GM12878 (cell line): ENCODE measurements around the gene CDK5RAP1.

Source experiments
- ATF2 ChIP-seq: IDR thresholded peaks from 2 replicates; pipeline ENCODE4 v1.6.1; 2012; ENCODE audit warnings: low read length, inconsistent platforms
- BCLAF1 ChIP-seq: fragments of 450-650 bp; IDR thresholded peaks from 2 replicates; pipeline ENCODE4 v1.6.1; 2017; ENCODE audit warnings: antibody characterized with exemption, mild to moderate bottlenecking, moderate library complexity
- EZH2 ChIP-seq: IDR thresholded peaks from 2 replicates; pipeline ENCODE4 v1.6.1; 2012; ENCODE audit warnings: low read depth, mild to moderate bottlenecking, control low read depth, inconsistent platforms, low read length, borderline replicate concordance; ENCODE audit not compliant: control insufficient read depth
- FOXM1 ChIP-seq: IDR thresholded peaks from 2 replicates; pipeline ENCODE4 v1.6.1; 2012; ENCODE audit warnings: low read depth, mild to moderate bottlenecking, inconsistent platforms, low read length, moderate library complexity
- HCFC1 ChIP-seq: fragments of 150-350 bp; IDR thresholded peaks from 2 replicates; pipeline ENCODE4 v1.6.1; 2014; ENCODE audit warnings: low read length
- NFIC ChIP-seq: IDR thresholded peaks from 2 replicates; pipeline ENCODE4 v1.6.1; 2012; ENCODE audit warnings: low read depth, mild to moderate bottlenecking, inconsistent platforms, low read length, moderate library complexity
- POLR2AphosphoS5 ChIP-seq: IDR thresholded peaks from 2 replicates; pipeline ENCODE4 v1.6.1; 2011; ENCODE audit warnings: mild to moderate bottlenecking, low read length, inconsistent platforms
- SREBF2 ChIP-seq: IDR thresholded peaks from 2 replicates; pipeline ENCODE4 v1.6.1; 2012; ENCODE audit warnings: mild to moderate bottlenecking, low read length
- STAT3 ChIP-seq: IDR thresholded peaks from 2 replicates; pipeline ENCODE4 v1.6.1; 2011; ENCODE audit warnings: low read depth, low read length, improper control_type of control experiment
- ZBED1 ChIP-seq: IDR thresholded peaks from 2 replicates; pipeline ENCODE4 v1.6.1; 2016; ENCODE audit warnings: borderline replicate concordance
- ZZZ3 ChIP-seq: IDR thresholded peaks from 2 replicates; pipeline ENCODE4 v1.6.1; 2011; ENCODE audit warnings: low read depth; ENCODE audit not compliant: control insufficient read depth, insufficient read length
- TF ChIP-seq, protein P1 (sequence below): fragments of 450-650 bp; IDR thresholded peaks from 2 replicates; pipeline ENCODE4 v1.6.1; 2017; ENCODE audit warnings: mild to moderate bottlenecking, moderate library complexity
- TF ChIP-seq, protein P2 (sequence below): fragments of 450-650 bp; IDR thresholded peaks from 2 replicates; pipeline ENCODE4 v1.6.1; 2017; ENCODE audit warnings: mild to moderate bottlenecking, low read depth, inconsistent platforms; ENCODE audit not compliant: poor library complexity, severe bottlenecking
- TF ChIP-seq, protein P3 (sequence below), 3 experiments: IDR thresholded peaks in 2 of 3; conservative IDR thresholded peaks in 1 of 3; 2 replicates each; pipeline ENCODE4 v1.5.1; 2011; ENCODE audit warnings: low read depth in 3 of 3, low read length in 3 of 3, mild to moderate bottlenecking in 3 of 3, control low read depth in 2 of 3, moderate library complexity in 2 of 3, inconsistent platforms in 1 of 3, mixed read lengths in 1 of 3; ENCODE audit not compliant: control insufficient read depth in 2 of 3, insufficient read depth in 1 of 3; ENCODE audit errors: extremely low read depth in 1 of 3

- TF ChIP-seq SREBF2 (no peak), BCLAF1 (no peak), NFIC (no peak), EZH2 (no peak), ZBED1 (no peak), POLR2AphosphoS5 (no peak), ATF2 (no peak), FOXM1 (no peak), HCFC1 (no peak), ZZZ3 (no peak), STAT3 (no peak)
- TF ChIP-seq, protein P1, sequence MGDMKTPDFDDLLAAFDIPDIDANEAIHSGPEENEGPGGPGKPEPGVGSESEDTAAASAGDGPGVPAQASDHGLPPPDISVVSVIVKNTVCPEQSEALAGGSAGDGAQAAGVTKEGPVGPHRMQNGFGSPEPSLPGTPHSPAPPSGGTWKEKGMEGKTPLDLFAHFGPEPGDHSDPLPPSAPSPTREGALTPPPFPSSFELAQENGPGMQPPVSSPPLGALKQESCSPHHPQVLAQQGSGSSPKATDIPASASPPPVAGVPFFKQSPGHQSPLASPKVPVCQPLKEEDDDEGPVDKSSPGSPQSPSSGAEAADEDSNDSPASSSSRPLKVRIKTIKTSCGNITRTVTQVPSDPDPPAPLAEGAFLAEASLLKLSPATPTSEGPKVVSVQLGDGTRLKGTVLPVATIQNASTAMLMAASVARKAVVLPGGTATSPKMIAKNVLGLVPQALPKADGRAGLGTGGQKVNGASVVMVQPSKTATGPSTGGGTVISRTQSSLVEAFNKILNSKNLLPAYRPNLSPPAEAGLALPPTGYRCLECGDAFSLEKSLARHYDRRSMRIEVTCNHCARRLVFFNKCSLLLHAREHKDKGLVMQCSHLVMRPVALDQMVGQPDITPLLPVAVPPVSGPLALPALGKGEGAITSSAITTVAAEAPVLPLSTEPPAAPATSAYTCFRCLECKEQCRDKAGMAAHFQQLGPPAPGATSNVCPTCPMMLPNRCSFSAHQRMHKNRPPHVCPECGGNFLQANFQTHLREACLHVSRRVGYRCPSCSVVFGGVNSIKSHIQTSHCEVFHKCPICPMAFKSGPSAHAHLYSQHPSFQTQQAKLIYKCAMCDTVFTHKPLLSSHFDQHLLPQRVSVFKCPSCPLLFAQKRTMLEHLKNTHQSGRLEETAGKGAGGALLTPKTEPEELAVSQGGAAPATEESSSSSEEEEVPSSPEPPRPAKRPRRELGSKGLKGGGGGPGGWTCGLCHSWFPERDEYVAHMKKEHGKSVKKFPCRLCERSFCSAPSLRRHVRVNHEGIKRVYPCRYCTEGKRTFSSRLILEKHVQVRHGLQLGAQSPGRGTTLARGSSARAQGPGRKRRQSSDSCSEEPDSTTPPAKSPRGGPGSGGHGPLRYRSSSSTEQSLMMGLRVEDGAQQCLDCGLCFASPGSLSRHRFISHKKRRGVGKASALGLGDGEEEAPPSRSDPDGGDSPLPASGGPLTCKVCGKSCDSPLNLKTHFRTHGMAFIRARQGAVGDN = no peak
- TF ChIP-seq, protein P2, sequence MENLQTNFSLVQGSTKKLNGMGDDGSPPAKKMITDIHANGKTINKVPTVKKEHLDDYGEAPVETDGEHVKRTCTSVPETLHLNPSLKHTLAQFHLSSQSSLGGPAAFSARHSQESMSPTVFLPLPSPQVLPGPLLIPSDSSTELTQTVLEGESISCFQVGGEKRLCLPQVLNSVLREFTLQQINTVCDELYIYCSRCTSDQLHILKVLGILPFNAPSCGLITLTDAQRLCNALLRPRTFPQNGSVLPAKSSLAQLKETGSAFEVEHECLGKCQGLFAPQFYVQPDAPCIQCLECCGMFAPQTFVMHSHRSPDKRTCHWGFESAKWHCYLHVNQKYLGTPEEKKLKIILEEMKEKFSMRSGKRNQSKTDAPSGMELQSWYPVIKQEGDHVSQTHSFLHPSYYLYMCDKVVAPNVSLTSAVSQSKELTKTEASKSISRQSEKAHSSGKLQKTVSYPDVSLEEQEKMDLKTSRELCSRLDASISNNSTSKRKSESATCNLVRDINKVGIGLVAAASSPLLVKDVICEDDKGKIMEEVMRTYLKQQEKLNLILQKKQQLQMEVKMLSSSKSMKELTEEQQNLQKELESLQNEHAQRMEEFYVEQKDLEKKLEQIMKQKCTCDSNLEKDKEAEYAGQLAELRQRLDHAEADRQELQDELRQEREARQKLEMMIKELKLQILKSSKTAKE = no peak
- TF ChIP-seq, protein P3, sequence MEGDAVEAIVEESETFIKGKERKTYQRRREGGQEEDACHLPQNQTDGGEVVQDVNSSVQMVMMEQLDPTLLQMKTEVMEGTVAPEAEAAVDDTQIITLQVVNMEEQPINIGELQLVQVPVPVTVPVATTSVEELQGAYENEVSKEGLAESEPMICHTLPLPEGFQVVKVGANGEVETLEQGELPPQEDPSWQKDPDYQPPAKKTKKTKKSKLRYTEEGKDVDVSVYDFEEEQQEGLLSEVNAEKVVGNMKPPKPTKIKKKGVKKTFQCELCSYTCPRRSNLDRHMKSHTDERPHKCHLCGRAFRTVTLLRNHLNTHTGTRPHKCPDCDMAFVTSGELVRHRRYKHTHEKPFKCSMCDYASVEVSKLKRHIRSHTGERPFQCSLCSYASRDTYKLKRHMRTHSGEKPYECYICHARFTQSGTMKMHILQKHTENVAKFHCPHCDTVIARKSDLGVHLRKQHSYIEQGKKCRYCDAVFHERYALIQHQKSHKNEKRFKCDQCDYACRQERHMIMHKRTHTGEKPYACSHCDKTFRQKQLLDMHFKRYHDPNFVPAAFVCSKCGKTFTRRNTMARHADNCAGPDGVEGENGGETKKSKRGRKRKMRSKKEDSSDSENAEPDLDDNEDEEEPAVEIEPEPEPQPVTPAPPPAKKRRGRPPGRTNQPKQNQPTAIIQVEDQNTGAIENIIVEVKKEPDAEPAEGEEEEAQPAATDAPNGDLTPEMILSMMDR (IDR thresholded peaks at IDR 0.05 in 2 of 3, conservative IDR thresholded peaks at IDR 0.05 in 1 of 3; ENCODE audit: control insufficient read depth in 2 of 3, extremely low read depth in 1 of 3, insufficient read depth in 1 of 3, low read depth in 3 of 3, low read length in 3 of 3) = no peak
Measured at GRCh38 chr20:33317424-33318095, 83.8 kb downstream of the CDK5RAP1 start.
